ENCODE data around the gene AK3.
"Not testable (repeated sequence)": the region's sequence is repeated elsewhere in the genome, so short reads cannot be mapped to it uniquely, and the experiment has no call there.

Gene AK3

DNA sequence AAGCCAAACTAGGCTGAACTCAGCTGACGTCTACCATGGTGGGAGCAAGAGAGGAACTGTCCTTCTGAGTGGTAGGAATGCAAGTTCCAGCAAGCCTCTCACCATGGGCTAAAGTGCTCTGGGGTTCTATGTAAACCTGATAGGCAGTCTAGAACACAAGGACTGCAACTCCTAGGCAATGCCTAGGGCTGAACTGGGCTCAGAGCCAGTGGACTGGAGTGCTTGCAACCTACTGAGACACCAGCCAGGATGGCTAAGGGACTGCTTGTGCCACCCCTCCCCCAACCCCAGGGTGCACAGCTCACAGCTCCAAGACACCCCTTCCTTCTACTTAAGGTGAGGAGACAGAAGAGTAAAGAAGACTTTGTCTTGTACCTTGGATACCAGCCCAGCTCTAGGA lies 39.6 kb upstream of the AK3 start:
- TF ChIP-seq, protein P1, sequence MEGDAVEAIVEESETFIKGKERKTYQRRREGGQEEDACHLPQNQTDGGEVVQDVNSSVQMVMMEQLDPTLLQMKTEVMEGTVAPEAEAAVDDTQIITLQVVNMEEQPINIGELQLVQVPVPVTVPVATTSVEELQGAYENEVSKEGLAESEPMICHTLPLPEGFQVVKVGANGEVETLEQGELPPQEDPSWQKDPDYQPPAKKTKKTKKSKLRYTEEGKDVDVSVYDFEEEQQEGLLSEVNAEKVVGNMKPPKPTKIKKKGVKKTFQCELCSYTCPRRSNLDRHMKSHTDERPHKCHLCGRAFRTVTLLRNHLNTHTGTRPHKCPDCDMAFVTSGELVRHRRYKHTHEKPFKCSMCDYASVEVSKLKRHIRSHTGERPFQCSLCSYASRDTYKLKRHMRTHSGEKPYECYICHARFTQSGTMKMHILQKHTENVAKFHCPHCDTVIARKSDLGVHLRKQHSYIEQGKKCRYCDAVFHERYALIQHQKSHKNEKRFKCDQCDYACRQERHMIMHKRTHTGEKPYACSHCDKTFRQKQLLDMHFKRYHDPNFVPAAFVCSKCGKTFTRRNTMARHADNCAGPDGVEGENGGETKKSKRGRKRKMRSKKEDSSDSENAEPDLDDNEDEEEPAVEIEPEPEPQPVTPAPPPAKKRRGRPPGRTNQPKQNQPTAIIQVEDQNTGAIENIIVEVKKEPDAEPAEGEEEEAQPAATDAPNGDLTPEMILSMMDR (IDR thresholded peaks at IDR 0.05; ENCODE audit: insufficient read depth, low read depth, low read length, missing control alignments), result no peak
- no peak overlapping the region for H3K4me3 ChIP-seq (ENCODE audit: low read length)
- DNase-seq (ENCODE audit: low read depth), result peak; percentile 39

DNA sequence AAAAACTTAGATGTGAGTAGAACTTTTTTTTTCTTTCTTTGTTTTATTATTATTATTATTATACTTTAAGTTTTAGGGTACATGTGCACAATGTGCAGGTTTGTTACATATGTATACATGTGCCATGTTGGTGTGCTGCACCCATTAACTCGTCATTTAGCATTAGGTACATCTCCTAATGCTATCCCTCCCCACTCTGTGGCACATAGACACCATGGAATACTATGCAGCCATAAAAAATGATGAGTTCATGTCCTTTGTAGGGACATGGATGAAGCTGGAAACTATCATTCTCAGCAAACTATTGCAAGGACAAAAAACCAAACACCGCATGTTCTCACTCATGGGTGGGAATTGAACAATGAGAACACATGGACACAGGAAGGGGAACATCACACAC lies 34.0 kb upstream of the AK3 start:
- H3K4me3 ChIP-seq (ENCODE audit: low read length); DNase-seq (ENCODE audit: low read depth): not testable (repeated sequence)

DNA sequence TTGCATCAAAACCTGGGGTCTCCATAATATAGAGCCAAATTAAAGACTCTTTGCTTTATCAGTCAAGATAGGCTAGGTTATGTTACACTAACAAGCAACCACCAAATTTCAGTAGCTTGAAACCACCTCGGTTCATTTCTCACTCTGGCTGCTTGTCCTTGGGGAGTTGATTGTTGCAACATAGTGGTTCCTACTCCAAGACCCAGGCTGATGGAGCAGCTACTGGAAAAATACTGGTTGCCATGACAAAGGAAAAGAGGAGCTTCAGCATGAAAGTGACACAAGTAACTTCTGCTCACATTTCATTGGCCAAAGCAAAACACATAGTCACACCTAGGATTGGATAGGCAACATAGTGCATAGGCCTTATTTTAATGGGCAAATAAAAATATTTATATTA lies 33.2 kb upstream of the AK3 start:
- TF ChIP-seq, protein P1 (IDR thresholded peaks at IDR 0.05; ENCODE audit: insufficient read depth, low read depth, low read length, missing control alignments), result no peak

DNA sequence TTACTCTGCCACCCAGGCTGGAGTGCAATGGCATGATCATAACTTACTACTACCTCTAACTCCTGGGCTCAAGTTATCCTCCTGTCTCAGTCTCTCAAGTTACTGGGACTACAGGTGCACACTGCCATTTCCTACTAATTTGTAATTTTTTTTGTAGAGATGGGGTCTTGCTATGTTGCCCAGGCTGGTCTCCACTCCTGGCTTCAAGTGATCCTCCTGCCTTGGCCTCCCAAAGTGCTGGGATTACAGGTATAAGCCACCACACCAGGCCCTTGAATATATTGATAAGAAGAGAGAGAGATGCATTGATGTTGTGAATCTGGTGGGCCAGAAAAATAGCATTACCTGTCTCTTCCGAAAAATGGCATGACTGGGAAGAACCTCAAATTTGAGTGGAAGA lies 30.8 kb upstream of the AK3 start:
- no peak for DNase-seq (ENCODE audit: low read depth)
- TF ChIP-seq, protein P1 (IDR thresholded peaks at IDR 0.05; ENCODE audit: insufficient read depth, low read depth, low read length, missing control alignments), result no peak
- H3K4me3 ChIP-seq (ENCODE audit: low read length), result no peak overlapping the region

More for the DNA sequence above, 33.2 kb upstream of the AK3 start:
- no peak overlapping the region for H3K4me3 ChIP-seq (ENCODE audit: low read length)
- no peak for DNase-seq (ENCODE audit: low read depth)

DNA sequence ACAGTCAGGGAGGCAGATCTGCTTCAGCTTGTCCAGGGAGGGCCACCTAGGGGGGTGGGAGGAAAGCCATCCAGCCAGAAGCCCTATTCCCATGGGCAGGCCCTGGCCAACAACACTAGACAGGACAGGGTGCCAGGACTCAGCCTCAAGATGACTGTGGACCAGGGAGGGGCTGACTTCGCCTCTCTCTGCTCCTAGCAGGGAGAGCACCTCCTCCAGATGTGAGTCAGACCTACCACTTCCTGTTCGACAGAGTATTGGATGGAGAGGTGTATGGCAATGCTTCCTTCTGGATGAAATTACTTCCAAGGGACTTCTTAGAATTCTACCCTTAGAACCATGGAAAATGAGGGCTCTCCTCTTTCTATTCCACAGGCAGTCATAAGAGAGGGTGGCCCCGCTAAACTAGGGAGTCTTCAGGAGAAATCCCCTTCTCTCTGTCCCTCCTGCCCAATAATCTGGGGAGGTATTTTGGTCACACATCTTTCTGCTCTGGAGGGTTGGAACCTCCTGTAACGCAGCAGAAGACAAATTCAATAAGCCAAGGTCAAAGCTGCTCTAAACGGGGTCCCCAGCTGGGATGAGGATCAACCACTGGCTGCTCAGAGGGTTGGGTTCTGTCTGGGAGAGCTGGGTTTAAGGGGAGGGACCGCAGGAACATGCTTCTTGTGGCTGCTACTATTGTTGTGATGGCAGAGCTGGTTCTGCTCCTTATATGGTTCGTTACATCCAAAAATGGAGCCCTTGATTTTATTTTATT lies 28.5 kb upstream of the AK3 start:
- H3K4me3 ChIP-seq (ENCODE audit: low read length), result no peak overlapping the region
- DNase-seq (ENCODE audit: low read depth), result peak; percentile 85
- TF ChIP-seq, protein P1 (IDR thresholded peaks at IDR 0.05; ENCODE audit: insufficient read depth, low read depth, low read length, missing control alignments), result no peak

DNA sequence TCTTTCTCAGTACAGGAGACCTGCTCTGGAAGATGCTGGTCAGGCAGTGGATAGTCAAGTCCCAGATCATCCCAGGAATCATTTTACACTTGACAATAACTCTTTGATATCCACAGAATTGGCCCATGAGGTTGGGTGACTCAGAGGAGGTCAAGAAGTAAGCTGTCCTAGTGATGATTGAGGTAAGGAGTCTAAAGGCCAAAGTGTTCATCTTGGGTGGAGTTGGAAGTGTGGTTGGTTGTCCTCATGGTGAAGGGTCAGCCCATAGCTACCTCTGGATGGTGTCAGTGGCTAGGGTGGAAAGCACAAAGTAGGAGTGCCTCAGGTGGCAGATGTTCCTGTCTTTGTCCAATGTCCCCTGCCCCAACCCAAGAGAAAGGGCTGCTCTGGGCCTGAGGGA lies 27.7 kb upstream of the AK3 start:
- DNase-seq (ENCODE audit: low read depth), result no peak
- H3K4me3 ChIP-seq (ENCODE audit: low read length), result no peak overlapping the region
- TF ChIP-seq, protein P1 (IDR thresholded peaks at IDR 0.05; ENCODE audit: insufficient read depth, low read depth, low read length, missing control alignments), result no peak

DNA sequence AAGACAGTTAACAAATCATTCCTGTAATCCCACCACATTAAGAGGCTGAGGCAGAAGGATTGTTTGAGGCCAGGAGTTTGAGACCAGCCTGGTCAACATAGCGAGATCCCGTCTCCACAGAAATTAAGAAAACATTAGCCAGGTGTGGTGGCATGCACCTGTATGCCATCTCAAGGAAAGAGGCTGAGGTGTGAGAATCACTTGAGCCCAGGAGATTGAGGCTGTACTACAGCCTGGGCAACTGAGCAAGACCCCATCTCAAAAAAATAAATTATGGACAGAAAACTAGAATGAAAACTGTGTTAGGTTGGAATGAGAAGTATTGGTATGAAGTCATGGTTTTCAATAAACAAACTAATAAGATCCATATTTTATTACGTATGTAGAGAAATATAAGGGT lies 23.0 kb upstream of the AK3 start:
- TF ChIP-seq, protein P1 (IDR thresholded peaks at IDR 0.05; ENCODE audit: insufficient read depth, low read depth, low read length, missing control alignments), result no peak
- DNase-seq (ENCODE audit: low read depth), result no peak
- no peak overlapping the region for H3K4me3 ChIP-seq (ENCODE audit: low read length)
